Measurements from ENCODE around the gene RAC2. TPM values are rescaled to one million over a fixed set of nuclear protein-coding genes. Genes with fewer than 3 reads are reported as not detected.
A peak's percentile ranks its signal among the peaks of the same experiment; 100 is the strongest.

Gene RAC2
- total and polyA plus RNA-seq, 9 of the 15 experiments (the other 6 are each of a cell fraction or from before 2014, with no cell fraction given), result 22.7 to 103 (median 43.3) TPM

- TF ChIP-seq MNT (conservative IDR thresholded peaks at IDR 0.05) (peak; percentile 57 to 82), HDAC2 (IDR thresholded peaks at IDR 0.05) (peak; percentile 78; the same call in 1 of the 2 replicates), RAD21 (CRISPR knock-in tag; conservative IDR thresholded peaks at IDR 0.05 in 1 of 2, IDR thresholded peaks at IDR 0.05 in 1 of 2) (peak; percentile 64 to 69), ATF4 (CRISPR knock-in tag; IDR thresholded peaks at IDR 0.05) (0 out of 2 replicates have a peak, but pooled peaks have one; percentile 25), BHLHE40 (IDR thresholded peaks at IDR 0.05; ENCODE audit: low read length) (peak; percentile 17; the same call in 1 of the 2 replicates), IRF1 (CRISPR knock-in tag; IDR thresholded peaks at IDR 0.05; ENCODE audit: borderline replicate concordance) (no peak), SP1 (CRISPR knock-in tag; IDR thresholded peaks at IDR 0.05) (peak; percentile 86), GATAD2A (IDR thresholded peaks at IDR 0.05) (peak; percentile 98), PHF20 (IDR thresholded peaks at IDR 0.05; ENCODE audit: partially characterized antibody) (peak; percentile 32), HES1 (IDR thresholded peaks at IDR 0.05; ENCODE audit: low read depth) (no peak), ATF2 (CRISPR knock-in tag; IDR thresholded peaks at IDR 0.05) (0 out of 2 replicates have a peak, but pooled peaks have one; percentile 50), NR3C1 (CRISPR knock-in tag; IDR thresholded peaks at IDR 0.05) (peak; percentile 76), EP300 (IDR thresholded peaks at IDR 0.05; ENCODE audit: low read length) (no peak), ZNF76 (CRISPR knock-in tag; IDR thresholded peaks at IDR 0.05; ENCODE audit: borderline replicate concordance) (0 out of 2 replicates have a peak, but pooled peaks have one; percentile 55), SMAD2 (IDR thresholded peaks at IDR 0.05; ENCODE audit: low read depth, low read length) (no peak), ZNF592 (IDR thresholded peaks at IDR 0.05) (peak; percentile 74; the same call in 1 of the 2 replicates), L3MBTL2 (IDR thresholded peaks at IDR 0.05) (peak; percentile 97), RCOR1 (IDR thresholded peaks at IDR 0.05; ENCODE audit: borderline replicate concordance in 1 of 2, low read depth in 2 of 2, low read length in 2 of 2) (peak in 1 of 2 experiments; percentile 53; a peak in 1 of 4 replicates)
These were observed 44.8 kb downstream of the RAC2 start (continued) for GRCh38 chr22:37199103-37199759.

Data from K562 (cell line).